ENCODE results near the gene ZNF181. TPM values are rescaled to one million over a fixed set of nuclear protein-coding genes. Genes with fewer than 3 reads are reported as not detected.

Gene ZNF181
- total RNA-seq, 1 donor, result 5.6 TPM

DNA sequence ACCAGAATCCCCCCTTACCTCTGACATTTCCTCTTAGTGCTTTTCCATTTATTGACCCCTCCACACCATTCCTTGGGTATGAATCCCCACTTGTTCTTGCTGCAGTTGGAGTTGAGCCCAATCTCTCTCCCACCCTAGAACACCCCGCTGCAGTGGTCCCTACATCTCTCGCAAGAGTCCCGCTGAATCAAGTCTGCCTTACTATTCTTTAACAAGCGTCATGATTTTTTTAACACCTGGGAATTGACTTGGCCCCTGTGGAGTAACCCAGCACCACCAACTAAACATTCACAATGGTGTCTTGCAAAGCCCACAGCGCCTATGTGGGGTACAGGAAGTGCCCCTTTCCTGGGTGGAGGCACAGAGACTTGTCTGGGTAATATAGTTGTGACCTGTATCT is 52.2 kb downstream of the ZNF181 start:
- H3K9me3 ChIP-seq (ENCODE audit: low read depth, low read length), result no peaks in the 10 kb centered on the region
- no peak overlapping the region for H3K4me3 ChIP-seq (ENCODE audit: low read length)
- no peaks in the 10 kb centered on the region for H3K27me3 ChIP-seq (ENCODE audit: insufficient read depth, low read length)
- no peaks in the 10 kb centered on the region for H3K4me1 ChIP-seq (ENCODE audit: insufficient read depth, low read length)

DNA sequence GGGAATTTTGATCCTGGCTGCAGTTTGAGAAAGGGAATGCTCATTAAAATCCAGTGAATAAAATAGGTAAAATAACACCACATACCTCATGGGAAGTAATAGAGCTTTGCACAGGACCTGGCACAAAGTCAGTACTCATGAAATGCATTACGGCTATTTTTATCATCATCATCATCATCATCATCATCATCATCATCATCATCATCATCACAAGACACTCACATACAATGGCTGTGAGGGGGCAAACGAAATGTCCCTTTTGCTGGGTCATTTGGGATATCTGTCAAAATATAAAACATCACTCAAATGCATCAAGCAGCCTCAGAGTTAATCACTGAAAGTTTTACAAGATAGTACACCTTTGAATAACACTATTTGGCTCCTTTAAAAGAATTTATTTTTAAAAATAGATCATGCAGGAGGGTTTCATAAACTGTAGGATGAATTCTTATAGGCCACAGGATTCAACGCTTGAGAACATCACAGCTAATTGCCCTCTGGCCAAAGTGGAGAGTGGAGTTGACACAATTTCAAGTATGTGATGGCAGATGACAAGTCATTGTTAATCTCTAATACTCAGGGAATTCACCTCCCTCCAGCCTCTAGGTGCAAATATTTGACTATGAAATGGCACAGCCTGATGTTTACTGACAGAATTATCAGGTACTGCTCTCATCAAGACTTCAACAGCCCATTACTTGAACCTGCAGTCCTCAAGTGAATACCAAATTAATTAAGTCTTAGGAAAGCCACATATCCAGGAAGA is 53.2 kb downstream of the ZNF181 start:
- no peaks in the 10 kb centered on the region for H3K4me1 ChIP-seq (ENCODE audit: insufficient read depth, low read length)
- no peaks in the 10 kb centered on the region for H3K27me3 ChIP-seq (ENCODE audit: insufficient read depth, low read length)
- H3K9me3 ChIP-seq (ENCODE audit: low read depth, low read length), result no peaks in the 10 kb centered on the region
- no peak overlapping the region for H3K4me3 ChIP-seq (ENCODE audit: low read length)

DNA sequence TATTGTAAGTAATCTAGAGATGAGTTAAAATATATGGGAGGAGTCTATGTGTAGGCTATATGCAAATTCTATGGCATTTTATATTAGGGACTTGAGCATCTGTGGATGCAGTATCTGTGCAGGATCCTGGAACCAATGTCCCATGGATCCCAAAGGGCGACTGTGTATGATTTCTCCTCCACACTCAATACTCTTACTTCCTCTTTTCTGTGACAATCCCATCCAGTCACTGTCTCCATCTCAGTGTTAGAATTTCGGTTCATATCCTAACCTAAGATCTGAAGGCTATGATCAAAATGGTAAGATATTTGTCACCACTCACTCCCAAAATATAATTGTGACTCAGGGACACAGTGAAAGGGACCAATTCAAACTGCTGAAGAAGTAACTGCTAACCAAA is 54.0 kb downstream of the ZNF181 start:
- Histone ChIP-seq H3K27me3 (ENCODE audit: insufficient read depth, low read length) (no peaks in the 10 kb centered on the region), H3K4me3 (ENCODE audit: low read length) (no peak overlapping the region), H3K4me1 (ENCODE audit: insufficient read depth, low read length) (no peaks in the 10 kb centered on the region), H3K9me3 (ENCODE audit: low read depth, low read length) (no peaks in the 10 kb centered on the region)

DNA sequence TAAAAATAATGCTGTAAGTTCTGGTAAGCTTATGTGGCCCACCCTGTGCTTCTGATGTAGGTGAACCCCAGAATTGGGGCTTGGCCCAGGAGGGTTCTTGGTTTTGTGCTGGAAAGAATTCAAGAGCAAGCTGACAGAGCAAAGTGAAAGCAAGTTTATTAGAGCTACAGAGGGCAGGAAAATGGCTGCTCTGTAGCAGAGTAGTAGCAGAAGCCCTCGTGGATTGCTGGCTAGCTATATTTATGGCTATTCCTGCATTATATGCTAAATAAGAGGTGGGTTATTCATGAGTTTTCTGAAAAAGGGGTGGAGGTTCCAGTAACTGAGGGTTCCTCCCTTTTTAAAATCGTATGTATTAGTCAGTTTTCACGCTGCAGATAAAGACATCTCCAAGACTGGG is 59.5 kb downstream of the ZNF181 start:
- no peaks in the 10 kb centered on the region for H3K9me3 ChIP-seq (ENCODE audit: low read depth, low read length)
- H3K27me3 ChIP-seq (ENCODE audit: insufficient read depth, low read length), result no peaks in the 10 kb centered on the region
- no peaks in the 10 kb centered on the region for H3K4me1 ChIP-seq (ENCODE audit: insufficient read depth, low read length)
- no peak overlapping the region for H3K4me3 ChIP-seq (ENCODE audit: low read length)

DNA sequence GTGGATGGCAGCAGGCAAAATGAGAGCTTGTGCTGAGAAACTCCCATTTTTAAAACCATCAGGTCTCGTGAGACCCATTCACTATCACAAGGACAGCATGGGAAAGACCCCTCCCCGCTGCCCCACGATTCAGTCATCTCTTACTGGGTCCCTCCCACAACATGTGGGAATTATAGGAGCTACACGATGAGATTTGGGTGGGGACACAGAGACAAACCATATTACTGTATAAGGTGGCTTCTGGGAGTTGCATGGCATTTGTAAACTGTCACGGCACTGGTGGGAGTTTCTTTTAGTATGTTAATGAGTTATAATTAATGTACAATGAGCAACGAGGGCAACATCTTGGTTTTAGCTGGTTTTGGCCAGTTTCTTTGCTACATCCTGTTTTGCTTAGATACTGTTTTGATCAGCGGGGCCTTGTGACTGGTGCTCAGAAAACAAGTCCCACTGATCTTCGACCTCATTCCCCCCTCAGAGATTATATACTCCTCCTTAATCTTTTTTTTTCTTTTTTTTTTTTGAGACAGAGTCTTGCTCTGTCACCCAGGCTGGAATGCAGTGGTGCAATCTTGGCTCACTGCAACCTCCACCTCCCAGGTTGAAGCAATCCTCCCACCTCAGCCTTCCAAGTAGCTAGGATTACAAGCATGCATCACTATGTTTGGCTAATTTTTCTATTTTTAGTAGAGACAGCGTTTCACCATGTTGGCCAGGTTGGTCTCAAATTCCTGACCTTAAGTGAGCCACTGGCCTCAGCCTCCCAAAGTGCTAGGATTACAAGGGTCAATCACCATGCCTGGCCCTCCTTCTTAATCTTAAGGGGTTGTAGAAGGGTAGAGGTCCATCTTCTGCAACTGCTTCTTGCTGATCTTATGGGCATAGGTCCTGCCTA is 60.3 kb downstream of the ZNF181 start:
- H3K9me3 ChIP-seq (ENCODE audit: low read depth, low read length), result no peaks in the 10 kb centered on the region
- H3K4me1 ChIP-seq (ENCODE audit: insufficient read depth, low read length), result no peaks in the 10 kb centered on the region
- H3K27me3 ChIP-seq (ENCODE audit: insufficient read depth, low read length), result no peaks in the 10 kb centered on the region
- H3K4me3 ChIP-seq (ENCODE audit: low read length), result no peak overlapping the region

Other genes with a start within 250 kb of the ZNF181 start
- 0.10 TPM for gene SCGB2B2, start 57.1 kb upstream of the ZNF181 start, total RNA-seq
- 7.7 TPM for gene ZNF302, start 56.6 kb upstream of the ZNF181 start, total RNA-seq
- gene ZNF599, start 39.0 kb downstream of the ZNF181 start, total RNA-seq, result 2.3 TPM
- 2.3 TPM for gene ZNF30, start 192.7 kb downstream of the ZNF181 start, total RNA-seq
- 10.2 TPM for gene ZNF792, start 230.0 kb downstream of the ZNF181 start, total RNA-seq